AG04450 (cell line): ENCODE measurements around the gene TTC34. TPM values are rescaled to one million over a fixed set of nuclear protein-coding genes. Genes with fewer than 3 reads are reported as not detected.

Source experiments
- CTCF ChIA-PET: fragments of 300-600, 350-600 bp; formaldehyde crosslinking; extraction: SDS; loops from one replicate; lab custom pipeline; 2022; ENCODE audit warnings: antibody characterized with exemption, inconsistent platforms; lab: Charles Lee
- POLR2A ChIA-PET: fragments of 350-600 bp; formaldehyde crosslinking; extraction: SDS; loops from one replicate; lab custom pipeline; 2021; ENCODE audit warnings: antibody characterized with exemption, inconsistent platforms; lab: Yijun Ruan, JAX
- DNase-seq: peaks from one replicate; pipeline ENCODE4 v3.0.0-alpha.2; 2011; ENCODE audit warnings: low read depth, low spot score
- H3K27ac ChIP-seq: one replicate; pipeline ENCODE4 v1.5.1; 2012; ENCODE audit warnings: low read depth, low read length, control low read depth
- H3K27me3 ChIP-seq: one replicate; pipeline ENCODE4 v1.6.0; 2012; ENCODE audit warnings: low read length; ENCODE audit not compliant: control insufficient read depth, insufficient read depth
- H3K4me3 ChIP-seq: 2 replicates; pipeline ENCODE4 v1.5.1; 2011; ENCODE audit warnings: mild to moderate bottlenecking, low read depth, low read length, control low read depth
- H3K9me3 ChIP-seq: 2 replicates; pipeline ENCODE4 v1.5.1; 2012; ENCODE audit warnings: low read length; ENCODE audit not compliant: control insufficient read depth, insufficient read depth
- CTCF ChIP-seq: IDR thresholded peaks from 2 replicates; pipeline ENCODE4 v1.5.1; 2011; ENCODE audit warnings: low read depth, low read length, control low read depth, inconsistent platforms
- polyA plus RNA-seq: library from polyadenylated mRNA; depleted of rRNA; stranded (reverse); fragments of >200 nt; gene quantifications from 2 replicates; pipeline ENCODE4 v1.2.3, GENCODE V29; 2011

TTC34 gene
- polyA plus RNA-seq, 1 experiment, result 0.06 TPM

GRCh38 chr1:2645143-2645542, 156.3 kb downstream of the TTC34 start:
- TF ChIP-seq CTCF, result no peak
- H3K9me3 ChIP-seq, result peaks cover 28% of the 10 kb centered on the region
- H3K27ac ChIP-seq, result no peak overlapping the region
- ChIA-PET POLR2A (no interaction called here), CTCF (no interaction called here)
- H3K27me3 ChIP-seq, result no peaks in the 10 kb centered on the region
- H3K4me3 ChIP-seq, result no peak overlapping the region
- no peak for DNase-seq

- Histone ChIP-seq H3K27me3 (no peaks in the 10 kb centered on the region), H3K9me3 (peaks cover 27% of the 10 kb centered on the region), H3K27ac (no peak overlapping the region), H3K4me3 (no peak overlapping the region)
- ChIA-PET POLR2A (no interaction called here), CTCF (no interaction called here)
- DNase-seq, result no peak
- no peak for TF ChIP-seq CTCF
Observed at GRCh38 chr1:2644591-2645101, 156.8 kb downstream of the TTC34 start.

DNA sequence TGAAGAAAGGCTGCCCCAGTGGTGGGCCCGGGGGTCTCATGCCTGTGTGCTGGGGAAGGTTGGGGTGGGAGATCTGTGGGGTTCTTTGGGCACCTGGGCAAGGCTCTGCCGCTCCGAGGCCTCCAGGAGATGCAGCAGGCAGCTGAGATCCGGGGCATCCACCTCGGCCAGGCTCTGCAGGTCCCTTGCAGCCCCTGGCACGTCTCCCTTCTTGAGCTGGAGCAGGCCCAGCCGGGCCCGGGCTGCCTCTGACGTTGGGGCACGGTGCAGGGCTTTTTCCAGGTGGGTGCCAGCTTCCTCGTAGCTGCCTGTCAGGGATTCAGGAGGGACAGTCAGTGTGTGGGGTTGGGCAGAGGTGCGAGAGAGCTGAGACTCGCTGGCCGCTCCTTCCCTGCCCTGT, 157.3 kb downstream of the TTC34 start:
- POLR2A ChIA-PET, result no interaction called here
- H3K27me3 ChIP-seq, result no peaks in the 10 kb centered on the region
- H3K9me3 ChIP-seq, result peaks cover 24% of the 10 kb centered on the region
- CTCF ChIA-PET, result no interaction called here
- H3K27ac ChIP-seq, result no peak overlapping the region
- DNase-seq, result no peak
- TF ChIP-seq CTCF, result no peak
- H3K4me3 ChIP-seq, result no peak overlapping the region

DNA sequence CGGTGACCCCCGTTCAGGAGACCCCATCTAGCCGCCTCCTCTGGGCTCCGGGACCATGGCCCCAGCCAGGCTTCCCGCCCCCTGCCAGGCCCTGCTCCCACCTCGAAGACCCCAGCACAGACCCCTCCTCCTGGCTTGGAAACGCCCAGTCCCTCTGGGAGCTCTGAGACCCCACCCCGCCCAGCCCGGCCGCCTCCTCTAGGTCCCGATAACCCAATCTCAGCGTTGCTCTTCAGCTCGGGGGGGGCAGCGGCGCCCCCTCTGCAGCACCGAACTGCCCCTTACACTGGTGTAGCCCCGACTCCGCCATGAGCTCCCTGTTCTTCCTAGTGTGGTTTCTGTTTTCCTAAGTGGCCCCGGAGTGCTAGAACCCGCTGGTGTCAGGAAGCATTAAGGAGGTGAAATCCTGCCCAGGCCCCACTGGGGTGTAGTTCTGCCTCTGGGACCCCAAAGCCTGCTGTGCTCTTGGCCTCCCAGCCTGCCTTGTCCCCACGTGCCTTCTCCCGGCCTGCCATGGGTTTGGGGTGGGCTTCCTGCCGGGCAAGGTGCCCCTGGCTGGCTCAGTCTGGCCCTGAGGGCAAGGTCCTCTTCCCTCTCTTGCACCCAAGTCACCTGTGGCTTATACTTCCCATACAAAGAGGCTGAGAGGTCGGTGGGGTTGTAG, 157.9 kb downstream of the TTC34 start:
- ChIA-PET CTCF (no interaction called here), POLR2A (no interaction called here)
- DNase-seq, result no peak
- Histone ChIP-seq H3K4me3 (peak overlapping the region; percentile 81), H3K9me3 (peaks cover 18% of the 10 kb centered on the region), H3K27ac (no peak overlapping the region), H3K27me3 (no peaks in the 10 kb centered on the region)
- no peak for TF ChIP-seq CTCF

DNA sequence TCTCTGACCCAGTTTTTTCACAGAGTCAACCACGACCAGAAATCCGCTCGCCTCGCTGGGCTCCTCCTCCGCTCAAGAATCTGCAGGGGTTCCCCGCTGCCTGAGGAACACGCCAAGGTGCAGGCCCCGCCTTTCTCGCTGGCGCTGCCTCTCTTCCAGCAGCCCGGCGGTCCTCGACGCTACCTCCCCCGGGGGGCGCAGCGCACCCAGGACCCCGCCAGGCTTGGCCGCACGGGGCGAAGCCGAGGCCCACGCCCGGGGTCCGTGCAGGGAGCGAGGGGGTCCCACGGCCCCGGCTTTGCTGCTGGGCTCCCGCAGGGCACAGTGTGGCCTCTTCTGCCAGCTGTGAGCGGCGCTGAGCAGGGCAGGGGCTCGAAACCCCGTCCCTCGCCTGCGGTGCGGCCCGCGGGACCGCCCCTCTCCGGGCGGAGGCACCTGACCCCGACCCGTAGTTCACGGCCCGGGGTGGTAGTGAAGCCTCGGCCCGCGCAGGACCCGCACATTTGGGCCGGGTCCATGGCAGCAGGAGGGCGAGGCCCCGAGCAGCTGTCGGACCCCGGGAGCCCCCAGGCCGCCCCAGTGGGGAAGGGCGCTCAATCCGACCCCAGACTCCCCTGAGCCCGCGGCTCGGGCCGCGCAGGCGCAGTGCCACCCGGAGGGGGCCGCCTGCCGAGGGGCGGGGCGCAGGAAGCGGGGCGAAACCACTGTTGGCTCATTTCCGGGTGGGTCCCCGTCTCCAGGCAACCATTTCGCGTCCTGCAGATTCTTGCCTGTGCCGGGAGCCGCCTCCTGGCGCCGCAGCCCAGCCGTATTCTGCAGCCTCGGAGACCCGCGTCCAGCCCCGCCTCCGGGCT, 158.7 kb downstream of the TTC34 start:
- POLR2A ChIA-PET, result no interaction called here
- DNase-seq, result peak; percentile 74
- H3K4me3 ChIP-seq, result peak overlapping the region; percentile 81
- CTCF ChIA-PET, result no interaction called here
- H3K9me3 ChIP-seq, result peaks cover 12% of the 10 kb centered on the region
- TF ChIP-seq CTCF, result peak; percentile 26; the same call in 1 of the 2 replicates
- no peaks in the 10 kb centered on the region for H3K27me3 ChIP-seq
- H3K27ac ChIP-seq, result no peak overlapping the region
